Upper lobe of left lung (tissue), 6 donors: ENCODE data around the gene MPPED2. TPM values are rescaled to one million over a fixed set of nuclear protein-coding genes. Genes with fewer than 3 reads are reported as not detected.

Source experiments
- ATAC-seq, 2 donors: fragments of 200-7000 bp; cut with Tn5 transposase; one replicate each; pipeline ENCODE4 v1.9.1; 2022; ENCODE audit warnings: mild to moderate bottlenecking in 2 of 2, moderate library complexity in 2 of 2; ENCODE audit not compliant: low FRiP score in 2 of 2
- DNase-seq, 2 donors: peaks; one replicate each; pipeline ENCODE4 v3.0.0-alpha.2; 2019 to 2020
- H3K27ac ChIP-seq, 4 donors: fragments of 200-600 bp; sonication (generic); one replicate each; pipeline ENCODE4 v1.5.1; 2016 to 2019
- H3K27me3 ChIP-seq, 4 donors: fragments of 200-600 bp; sonication (generic); one replicate each; pipeline ENCODE4 v1.5.1; 2017 to 2019
- H3K36me3 ChIP-seq, 4 donors: fragments of 200-600 bp; sonication (generic); one replicate each; pipeline ENCODE4 v1.5.1; 2016 to 2019
- H3K4me1 ChIP-seq, 4 donors: fragments of 200-600 bp; sonication (generic); one replicate each; pipeline ENCODE4 v1.5.1; 2018 to 2019
- H3K4me3 ChIP-seq, 4 donors: fragments of 200-600 bp; sonication (generic); one replicate each; pipeline ENCODE4 v1.5.1; 2017 to 2019; ENCODE audit warnings: mild to moderate bottlenecking in 2 of 4, moderate library complexity in 1 of 4
- H3K9me3 ChIP-seq, 4 donors: fragments of 200-600 bp; sonication (generic); one replicate each; pipeline ENCODE4 v1.5.1; 2018 to 2019
- EP300 ChIP-seq, 4 donors: sonication (generic); formaldehyde crosslinking; IDR thresholded peaks; one replicate each; pipeline ENCODE4 v1.5.1; 2017; ENCODE audit warnings: antibody characterized with exemption in 4 of 4, control low read depth in 2 of 4
- POLR2A ChIP-seq, 4 donors: fragments of 450-650 bp; IDR thresholded peaks; one replicate each; pipeline ENCODE4 v1.5.1; 2016 to 2017; ENCODE audit warnings: antibody characterized with exemption in 4 of 4, mild to moderate bottlenecking in 2 of 4
- POLR2AphosphoS5 ChIP-seq, 2 donors: sonication (generic); formaldehyde crosslinking; IDR thresholded peaks; one replicate each; pipeline ENCODE4 v1.5.1; 2017; ENCODE audit warnings: antibody characterized with exemption in 2 of 2
- WGBS, 2 donors: methylation state at CpG; one replicate each; pipeline ENCODE4 v1.1.5; 2017 to 2018; 5-methylcytosine and 5-hydroxymethylcytosine counted together
- total RNA-seq, 6 donors: library from RNA; depleted of rRNA in 4 of 6; stranded (reverse); fragments of >200 nt in 4 of 6; gene quantifications; one replicate each; pipeline versions ENCODE4 v1.1.0 to v1.2.1, GENCODE V29; 2016 to 2021
- TF ChIP-seq, protein P1 (sequence below), 6 experiments: fragments of 450-650 bp in 4 of 6; fragments of 200-600 bp in 2 of 6; sonication (generic) in 2 of 6; IDR thresholded peaks; one replicate each; pipeline ENCODE4 v1.5.1; 2016 to 2019; ENCODE audit warnings: antibody characterized with exemption in 6 of 6
- donor health status: DM: no; HTN: no; CAD: no; lungs with moderate emphysema.
- donor health status: DM: no; HTN: yes; CAD: no; lungs with severe emphysema.

Gene MPPED2
- total RNA-seq, 6 donors from 2014 or later, result 0.20 to 3.8 (median 0.49) TPM; not detected in 1

- no peak for ATAC-seq
- TF ChIP-seq POLR2A (IDR thresholded peaks at IDR 0.05) (no peak), POLR2AphosphoS5 (IDR thresholded peaks at IDR 0.05) (no peak), EP300 (IDR thresholded peaks at IDR 0.05) (no peak)
- TF ChIP-seq, protein P1, sequence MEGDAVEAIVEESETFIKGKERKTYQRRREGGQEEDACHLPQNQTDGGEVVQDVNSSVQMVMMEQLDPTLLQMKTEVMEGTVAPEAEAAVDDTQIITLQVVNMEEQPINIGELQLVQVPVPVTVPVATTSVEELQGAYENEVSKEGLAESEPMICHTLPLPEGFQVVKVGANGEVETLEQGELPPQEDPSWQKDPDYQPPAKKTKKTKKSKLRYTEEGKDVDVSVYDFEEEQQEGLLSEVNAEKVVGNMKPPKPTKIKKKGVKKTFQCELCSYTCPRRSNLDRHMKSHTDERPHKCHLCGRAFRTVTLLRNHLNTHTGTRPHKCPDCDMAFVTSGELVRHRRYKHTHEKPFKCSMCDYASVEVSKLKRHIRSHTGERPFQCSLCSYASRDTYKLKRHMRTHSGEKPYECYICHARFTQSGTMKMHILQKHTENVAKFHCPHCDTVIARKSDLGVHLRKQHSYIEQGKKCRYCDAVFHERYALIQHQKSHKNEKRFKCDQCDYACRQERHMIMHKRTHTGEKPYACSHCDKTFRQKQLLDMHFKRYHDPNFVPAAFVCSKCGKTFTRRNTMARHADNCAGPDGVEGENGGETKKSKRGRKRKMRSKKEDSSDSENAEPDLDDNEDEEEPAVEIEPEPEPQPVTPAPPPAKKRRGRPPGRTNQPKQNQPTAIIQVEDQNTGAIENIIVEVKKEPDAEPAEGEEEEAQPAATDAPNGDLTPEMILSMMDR (IDR thresholded peaks at IDR 0.05), result no peak
Measured at GRCh38 chr11:30581675-30582074, 4.5 kb downstream of the MPPED2 start.

GRCh38 chr11:30580573-30580972, 5.6 kb downstream of the MPPED2 start:
- peaks cover 0 to 7% (median 3%) of the 10 kb centered on the region in 4 donors for H3K27me3 ChIP-seq
- TF ChIP-seq, protein P1 (IDR thresholded peaks at IDR 0.05), result no peak
- TF ChIP-seq EP300 (IDR thresholded peaks at IDR 0.05), result no peak
- no peak for TF ChIP-seq POLR2A (IDR thresholded peaks at IDR 0.05)
- no peak for TF ChIP-seq POLR2AphosphoS5 (IDR thresholded peaks at IDR 0.05)
- DNase-seq (no peak), ATAC-seq (no peak)
- no peak overlapping the region for H3K27ac ChIP-seq
- WGBS, 2 donors, result 70 to 89% methylated on average over 4 of the region's 4 CpGs
- no peak overlapping the region for H3K4me3 ChIP-seq
- no peaks in the 10 kb centered on the region for H3K36me3 ChIP-seq
- H3K4me1 ChIP-seq, result peaks cover 2 to 14% (median 12%) of the 10 kb centered on the region in 4 donors
- no peaks in the 10 kb centered on the region for H3K9me3 ChIP-seq

More at GRCh38 chr11:30581675-30582074, 4.5 kb downstream of the MPPED2 start:
- DNase-seq, result no peak
- Histone ChIP-seq H3K4me1 (peaks cover 5 to 25% (median 22%) of the 10 kb centered on the region in 4 donors), H3K27me3 (peaks cover 0 to 18% (median 9%) of the 10 kb centered on the region in 4 donors), H3K27ac (no peak overlapping the region), H3K36me3 (no peaks in the 10 kb centered on the region), H3K4me3 (no peak overlapping the region), H3K9me3 (no peaks in the 10 kb centered on the region)
- WGBS, 2 donors, result 88 to 93% methylated on average over 3 of the region's 3 CpGs

- ATAC-seq (no peak), DNase-seq (no peak)
- TF ChIP-seq POLR2AphosphoS5 (IDR thresholded peaks at IDR 0.05), result no peak
- TF ChIP-seq EP300 (IDR thresholded peaks at IDR 0.05), result no peak
- no peak for TF ChIP-seq POLR2A (IDR thresholded peaks at IDR 0.05)
- TF ChIP-seq, protein P1 (IDR thresholded peaks at IDR 0.05), result no peak
- H3K27ac ChIP-seq, result no peak overlapping the region
- H3K9me3 ChIP-seq, result no peaks in the 10 kb centered on the region
- H3K36me3 ChIP-seq, result no peaks in the 10 kb centered on the region
- H3K27me3 ChIP-seq, result no peaks in the 10 kb centered on the region
- H3K4me1 ChIP-seq, result peaks cover 0 to 5% (median 3%) of the 10 kb centered on the region in 4 donors
- 81 to 82% methylated on average over 3 of the region's 3 CpGs for WGBS, 2 donors
- H3K4me3 ChIP-seq, result no peak overlapping the region
Measured at GRCh38 chr11:30579415-30580175, 6.6 kb downstream of the MPPED2 start.

GRCh38 chr11:30578406-30578805, 7.7 kb downstream of the MPPED2 start:
- Histone ChIP-seq H3K4me1 (no peaks in the 10 kb centered on the region), H3K4me3 (no peak overlapping the region), H3K9me3 (no peaks in the 10 kb centered on the region), H3K27ac (no peak overlapping the region), H3K36me3 (no peaks in the 10 kb centered on the region), H3K27me3 (no peaks in the 10 kb centered on the region)
- ATAC-seq, result no peak
- TF ChIP-seq POLR2AphosphoS5 (IDR thresholded peaks at IDR 0.05), result no peak
- TF ChIP-seq POLR2A (IDR thresholded peaks at IDR 0.05), result no peak
- TF ChIP-seq, protein P1 (IDR thresholded peaks at IDR 0.05), result no peak
- TF ChIP-seq EP300 (IDR thresholded peaks at IDR 0.05), result no peak
- 86 to 100% methylated on average over 1 of the region's 1 CpG for WGBS, 2 donors
- no peak for DNase-seq
